Thyroid gland (tissue), 4 donors: ENCODE results near the gene MYO10. TPM values are rescaled to one million over a fixed set of nuclear protein-coding genes. Genes with fewer than 3 reads are reported as not detected.
"Not testable (repeated sequence)": the region's sequence is repeated elsewhere in the genome, so short reads cannot be mapped to it uniquely, and the experiment has no call there.

Experiments
- DNase-seq, 2 donors: peaks; one replicate each; pipeline ENCODE4 v3.0.0-alpha.2; 2019
- H3K27ac ChIP-seq, 3 donors: fragments of 200-600 bp; sonication (generic); 1 replicate in 2 of 3; 2 replicates in 1 of 3; pipeline ENCODE4 v1.5.1; 2016 to 2019; ENCODE audit warnings: mild to moderate bottlenecking in 1 of 3, moderate library complexity in 1 of 3
- H3K27me3 ChIP-seq: fragments of 200-600 bp; sonication (generic); one replicate; pipeline ENCODE4 v1.5.1; 2019
- H3K36me3 ChIP-seq, 2 donors: fragments of 200-600 bp; sonication (generic); one replicate each; pipeline ENCODE4 v1.5.1; 2016 to 2019
- H3K4me1 ChIP-seq, 2 donors: fragments of 200-600 bp; sonication (generic); one replicate each; pipeline ENCODE4 v1.5.1; 2017 to 2019
- H3K4me3 ChIP-seq, 3 donors: fragments of 200-600 bp; sonication (generic); replicated peaks in 1 of 3; 1 replicate in 2 of 3; 2 replicates in 1 of 3; pipeline ENCODE4 v1.5.1; 2016; ENCODE audit warnings: mild to moderate bottlenecking in 1 of 3
- H3K9me3 ChIP-seq: fragments of 200-600 bp; sonication (generic); one replicate; pipeline ENCODE4 v1.5.1; 2017
- CTCF ChIP-seq, 6 experiments: fragments of 200-600 bp in 3 of 6; fragments of 450-650 bp in 3 of 6; sonication (generic) in 3 of 6; IDR thresholded peaks; one replicate each; pipeline ENCODE4 v1.5.1; 2016 to 2019; ENCODE audit warnings: antibody characterized with exemption in 6 of 6, mild to moderate bottlenecking in 2 of 6, inconsistent platforms in 1 of 6, moderate library complexity in 1 of 6
- POLR2A ChIP-seq, 2 donors: fragments of 450-650 bp; IDR thresholded peaks; one replicate each; pipeline ENCODE4 v1.6.1; 2017; ENCODE audit warnings: antibody characterized with exemption in 2 of 2, mild to moderate bottlenecking in 2 of 2, moderate library complexity in 1 of 2
- WGBS, 2 donors: methylation state at CpG; one replicate each; pipeline ENCODE4 v1.1.5; 2017; 5-methylcytosine and 5-hydroxymethylcytosine counted together
- intact Hi-C: fragments of 100-400 bp; cut with DNase I; formaldehyde crosslinking; loops from one replicate; pipeline ENCODE4 v1.15.1; 2023
- total RNA-seq, 4 donors: library from RNA; depleted of rRNA; stranded (reverse); fragments of >200 nt; gene quantifications; one replicate each; pipeline ENCODE4 v1.2.3, GENCODE V29; 2016

Gene MYO10
- total RNA-seq, 4 donors from 2014 or later: 49.2 to 89.6 (median 71.0) TPM

GRCh38 chr5:16880547-16880946 is 55.5 kb downstream of the MYO10 start:
- TF ChIP-seq CTCF (IDR thresholded peaks at IDR 0.05) (no peak), POLR2A (IDR thresholded peaks at IDR 0.05) (no peak)
- 89% methylated on average over 3 of the region's 3 CpGs for WGBS, 2 donors
- intact Hi-C loops: no loop called here

GRCh38 chr5:16879650-16880049 is 56.4 kb downstream of the MYO10 start:
- TF ChIP-seq POLR2A (IDR thresholded peaks at IDR 0.05): no peak
- TF ChIP-seq CTCF (IDR thresholded peaks at IDR 0.05): no peak
- intact Hi-C loops: no loop called here
- H3K27ac ChIP-seq: no peak overlapping the region
- DNase-seq: no peak
- 94 to 95% methylated on average over 13 of the region's 13 CpGs for WGBS, 2 donors
- H3K4me3 ChIP-seq: no peak overlapping the region
- no peaks in the 10 kb centered on the region for H3K27me3 ChIP-seq
- no peaks in the 10 kb centered on the region for H3K9me3 ChIP-seq
- no peaks in the 10 kb centered on the region for H3K36me3 ChIP-seq
- H3K4me1 ChIP-seq: peaks cover 33 to 40% of the 10 kb centered on the region in 2 donors

More at GRCh38 chr5:16880547-16880946, 55.5 kb downstream of the MYO10 start:
- no peak overlapping the region for H3K27ac ChIP-seq
- DNase-seq: no peak
- no peaks in the 10 kb centered on the region for H3K27me3 ChIP-seq
- no peaks in the 10 kb centered on the region for H3K36me3 ChIP-seq
- no peaks in the 10 kb centered on the region for H3K9me3 ChIP-seq
- peaks cover 36 to 49% of the 10 kb centered on the region in 2 donors for H3K4me1 ChIP-seq
- no peak overlapping the region for H3K4me3 ChIP-seq

GRCh38 chr5:16879191-16879590 is 56.9 kb downstream of the MYO10 start:
- Histone ChIP-seq H3K27me3 (no peaks in the 10 kb centered on the region), H3K27ac (no peak overlapping the region), H3K36me3 (no peaks in the 10 kb centered on the region), H3K4me1 (peaks cover 29 to 35% of the 10 kb centered on the region in 2 donors), H3K9me3 (no peaks in the 10 kb centered on the region), H3K4me3 (no peak overlapping the region)
- intact Hi-C loops: no loop called here
- TF ChIP-seq CTCF (IDR thresholded peaks at IDR 0.05) (no peak), POLR2A (IDR thresholded peaks at IDR 0.05) (no peak)
- 100% methylated on average over 1 of the region's 1 CpG for WGBS, 2 donors
- DNase-seq: no peak

- H3K36me3 ChIP-seq: no peaks in the 10 kb centered on the region
- peaks cover 20 to 23% of the 10 kb centered on the region in 2 donors for H3K4me1 ChIP-seq
- H3K9me3 ChIP-seq: no peaks in the 10 kb centered on the region
- no peak overlapping the region for H3K27ac ChIP-seq
- 77 to 83% methylated on average over 9 of the region's 9 CpGs for WGBS, 2 donors
- TF ChIP-seq POLR2A (IDR thresholded peaks at IDR 0.05): no peak
- no peak for TF ChIP-seq CTCF (IDR thresholded peaks at IDR 0.05)
- DNase-seq: no peak
- no peak overlapping the region for H3K4me3 ChIP-seq
- intact Hi-C loops: no loop called here
- H3K27me3 ChIP-seq: no peaks in the 10 kb centered on the region
These were observed 58.7 kb downstream of the MYO10 start for GRCh38 chr5:16877267-16877935.

GRCh38 chr5:16874424-16874823 is 61.7 kb downstream of the MYO10 start:
- 92 to 97% methylated on average over 1 of the region's 1 CpG for WGBS, 2 donors
- H3K36me3 ChIP-seq, intact Hi-C loops, H3K4me3 ChIP-seq, H3K27ac ChIP-seq, H3K27me3 ChIP-seq, H3K9me3 ChIP-seq, DNase-seq: not testable (repeated sequence)
- peaks cover 6 to 10% of the 10 kb centered on the region in 2 donors for H3K4me1 ChIP-seq
